Right lobe of liver (tissue), 6 donors: ENCODE data around the gene SGK2. TPM values are rescaled to one million over a fixed set of nuclear protein-coding genes. Genes with fewer than 3 reads are reported as not detected.
A peak's percentile ranks its signal among the peaks of the same experiment; 100 is the strongest.

Experiments
- ATAC-seq, 4 donors: fragments of 200-7000 bp; cut with Tn5 transposase; one replicate each; pipeline ENCODE4 v1.9.1; 2020; ENCODE audit warnings: mild to moderate bottlenecking in 4 of 4, moderate library complexity in 4 of 4
- DNase-seq, 3 donors: peaks; one replicate each; pipeline ENCODE4 v3.0.0-alpha.2; 2020
- H3K27ac ChIP-seq, 3 donors: fragments of 200-600 bp; one replicate each; pipeline ENCODE4 v1.8.0; 2022
- H3K27me3 ChIP-seq, 2 donors: fragments of 200-600 bp; one replicate each; pipeline ENCODE4 v1.8.0; 2022
- H3K36me3 ChIP-seq, 4 donors: fragments of 200-600 bp; sonication (generic) in 1 of 4; one replicate each; pipeline versions ENCODE4 v1.5.1 to v1.8.0; 2017 to 2022; ENCODE audit warnings: control low read depth in 1 of 4
- H3K4me1 ChIP-seq, 4 donors: fragments of 200-600 bp; sonication (generic) in 1 of 4; one replicate each; pipeline versions ENCODE4 v1.5.1 to v1.8.0; 2017 to 2022; ENCODE audit warnings: control low read depth in 1 of 4
- H3K4me3 ChIP-seq, 3 donors: fragments of 200-600 bp; one replicate each; pipeline ENCODE4 v1.8.0; 2022
- H3K9me3 ChIP-seq, 4 donors: fragments of 200-600 bp; sonication (generic) in 1 of 4; one replicate each; pipeline versions ENCODE4 v1.5.1 to v1.8.0; 2017 to 2022; ENCODE audit warnings: control low read depth in 1 of 4
- CTCF ChIP-seq, 4 donors: fragments of 200-600 bp in 3 of 4; fragments of 450-650 bp in 1 of 4; IDR thresholded peaks; one replicate each; pipeline versions ENCODE4 v1.5.1 to v1.8.0; 2016 to 2022; ENCODE audit warnings: antibody characterized with exemption in 4 of 4, mild to moderate bottlenecking in 2 of 4
- POLR2A ChIP-seq: fragments of 450-650 bp; IDR thresholded peaks from one replicate; pipeline ENCODE4 v1.6.1; 2017; ENCODE audit warnings: antibody characterized with exemption, mild to moderate bottlenecking
- WGBS: methylation state at CpG from one replicate; pipeline ENCODE4 v1.1.6; 2018; ENCODE audit warnings: low coverage, low lambda C conversion rate; ENCODE audit not compliant: insufficient coverage; ENCODE audit errors: missing lambda C conversion rate; 5-methylcytosine and 5-hydroxymethylcytosine counted together
- intact Hi-C, 2 donors: fragments of 100-400 bp; cut with DNase I; formaldehyde crosslinking; loops; one replicate each; pipeline versions ENCODE4 v1.11.2 to v1.14.1; 2022
- total RNA-seq, 6 experiments: library from RNA; depleted of rRNA in 2 of 6; stranded (reverse); fragments of >200 nt in 2 of 6; fragmentation: NEBNext Ultra II Directional in 3 of 6; extraction: Animal tissue kit (Norgen Biotek cat#: 25700) in 3 of 6; gene quantifications; one replicate each; pipeline versions ENCODE4 v1.1.0 to v1.2.4, GENCODE V29; 2016 to 2023
- donor health status: DM: no; HTN: yes; CAD: no.
- donor health status: DM: no; HTN: no; CAD: no.
- donor health status: DM: no; HTN: no; CAD: no.
- donor health status: DM: no; HTN: yes; CAD: no.
- donor health status: DM: no; HTN: yes; CAD: no.

Gene SGK2
- total RNA-seq, 6 experiments from 2014 or later, result 47.3 to 80.2 (median 66.9) TPM

- intact Hi-C loops, result loop anchor here in 1 of 2 donors (10.0 kb wide), 1 partner anchor 116 kb away; the partner anchor contains the start of gene MYBL2
- TF ChIP-seq POLR2A, result no peak
- TF ChIP-seq CTCF (IDR thresholded peaks at IDR 0.05), result no peak
These were observed 10.4 kb upstream of the SGK2 start for GRCh38 chr20:43548273-43548880.

GRCh38 chr20:43549416-43550065, 9.3 kb upstream of the SGK2 start:
- WGBS, result 100% methylated on average over 1 of the region's 4 CpGs
- ATAC-seq, result peak in 3 of 4 donors; percentile 17 to 24 (median 21)

More at GRCh38 chr20:43548273-43548880, 10.4 kb upstream of the SGK2 start:
- no peaks in the 10 kb centered on the region for H3K36me3 ChIP-seq
- peaks cover 0 to 46% (median 16%) of the 10 kb centered on the region in 4 donors for H3K4me1 ChIP-seq
- H3K4me3 ChIP-seq, result no peak overlapping the region
- DNase-seq (no peak), ATAC-seq (no peak)
- no peaks in the 10 kb centered on the region for H3K27me3 ChIP-seq
- H3K27ac ChIP-seq, result no peak overlapping the region
- H3K9me3 ChIP-seq, result no peaks in the 10 kb centered on the region
- WGBS, result 67% methylated on average over 5 of the region's 5 CpGs

GRCh38 chr20:43550456-43550855, 8.4 kb upstream of the SGK2 start:
- peak; percentile 94 to 97 (median 96) for ATAC-seq
- H3K36me3 ChIP-seq, result no peaks in the 10 kb centered on the region
- H3K9me3 ChIP-seq, result no peaks in the 10 kb centered on the region
- peak overlapping the region in 2 of 3 donors; percentile 38 to 65 for H3K27ac ChIP-seq
- peak; percentile 77 to 91 (median 89) for DNase-seq
- no peak overlapping the region for H3K4me3 ChIP-seq
- H3K27me3 ChIP-seq, result no peaks in the 10 kb centered on the region
- intact Hi-C loops, result no loop called here
- WGBS, result 28% methylated on average over 2 of the region's 2 CpGs
- TF ChIP-seq POLR2A (no peak), CTCF (IDR thresholded peaks at IDR 0.05) (no peak)
- peaks cover 0 to 52% (median 18%) of the 10 kb centered on the region in 4 donors for H3K4me1 ChIP-seq

More at GRCh38 chr20:43549416-43550065, 9.3 kb upstream of the SGK2 start:
- no peak for DNase-seq
- Histone ChIP-seq H3K9me3 (no peaks in the 10 kb centered on the region), H3K4me1 (peaks cover 0 to 46% (median 16%) of the 10 kb centered on the region in 4 donors), H3K4me3 (no peak overlapping the region), H3K27me3 (no peaks in the 10 kb centered on the region), H3K36me3 (no peaks in the 10 kb centered on the region), H3K27ac (peak overlapping the region in 1 of 3 donors; percentile 49)
- intact Hi-C loops, result loop anchor here in 1 of 2 donors (10.0 kb wide), 1 partner anchor 115 kb away; the partner anchor contains the start of gene MYBL2
- no peak for TF ChIP-seq POLR2A
- TF ChIP-seq CTCF (IDR thresholded peaks at IDR 0.05), result no peak

GRCh38 chr20:43554369-43554768, 4.5 kb upstream of the SGK2 start:
- H3K4me3 ChIP-seq, result no peak overlapping the region
- no peaks in the 10 kb centered on the region for H3K36me3 ChIP-seq
- DNase-seq (no peak), ATAC-seq (no peak)
- intact Hi-C loops, result no loop called here
- TF ChIP-seq POLR2A (no peak), CTCF (IDR thresholded peaks at IDR 0.05) (no peak)
- H3K4me1 ChIP-seq, result peaks cover 0 to 52% (median 24%) of the 10 kb centered on the region in 4 donors
- H3K27me3 ChIP-seq, result no peaks in the 10 kb centered on the region
- H3K9me3 ChIP-seq, result no peaks in the 10 kb centered on the region
- 82% methylated on average over 3 of the region's 3 CpGs for WGBS
- H3K27ac ChIP-seq, result no peak overlapping the region
